Neural cell (in vitro differentiated cells): ENCODE data around the gene SMAD7. TPM values are rescaled to one million over a fixed set of nuclear protein-coding genes. Genes with fewer than 3 reads are reported as not detected.

Source experiments
- H2AFZ ChIP-seq: fragments of 200-600, 300-800 bp; sonication (generic), shearing (Covaris generic); 2 replicates; pipeline ENCODE4 v1.6.0; 2014; ENCODE audit warnings: low read depth, mild to moderate bottlenecking, antibody characterized with exemption, low read length, moderate library complexity
- H3F3A ChIP-seq: fragments of 200-600 bp; shearing (Covaris generic); 2 replicates; pipeline ENCODE4 v1.6.1; 2016; ENCODE audit warnings: mild to moderate bottlenecking, moderate library complexity, mixed read lengths, antibody characterized with exemption, low read length; ENCODE audit not compliant: insufficient read depth, poor library complexity, severe bottlenecking
- H3K27ac ChIP-seq: fragments of 200-600, 300-800 bp; sonication (generic), shearing (Covaris generic); 2 replicates; pipeline ENCODE4 v1.5.1; 2014; ENCODE audit warnings: mild to moderate bottlenecking, low read length, moderate library complexity
- H3K27me3 ChIP-seq: fragments of 300-800, 200-600 bp; sonication (generic), shearing (Covaris generic); 2 replicates; pipeline ENCODE4 v1.6.0; 2014; ENCODE audit warnings: mild to moderate bottlenecking, low read depth, low read length, moderate library complexity; ENCODE audit not compliant: insufficient read depth
- H3K36me3 ChIP-seq: fragments of 300-800, 200-600 bp; sonication (generic), shearing (Covaris generic); 2 replicates; pipeline ENCODE4 v1.5.1; 2014; ENCODE audit warnings: mild to moderate bottlenecking, antibody characterized with exemption, low read length, moderate library complexity; ENCODE audit not compliant: insufficient read depth
- H3K4me2 ChIP-seq: fragments of 300-800, 200-600 bp; sonication (generic), shearing (Covaris generic); 2 replicates; pipeline ENCODE4 v1.6.0; 2014; ENCODE audit warnings: mild to moderate bottlenecking, low read length
- H3K4me3 ChIP-seq: fragments of 300-800, 200-600 bp; sonication (generic), shearing (Covaris generic); 2 replicates; pipeline ENCODE4 v1.5.1; 2014; ENCODE audit warnings: mild to moderate bottlenecking, low read length, moderate library complexity
- H3K79me2 ChIP-seq: fragments of 200-600 bp; shearing (Covaris generic); replicated peaks from 2 replicates; pipeline ENCODE4 v1.6.0; 2014; ENCODE audit warnings: mild to moderate bottlenecking, low read length, moderate library complexity; ENCODE audit not compliant: insufficient read depth
- H3K9ac ChIP-seq: fragments of 300-800, 200-600 bp; sonication (generic), shearing (Covaris generic); 2 replicates; pipeline ENCODE4 v1.6.1; 2016; ENCODE audit warnings: mild to moderate bottlenecking, low read length, mixed read lengths
- H3K9me2 ChIP-seq: fragments of 200-600 bp; shearing (Covaris generic); 2 replicates; pipeline ENCODE4 v1.6.1; 2016; ENCODE audit warnings: mild to moderate bottlenecking, low read length, mixed read lengths; ENCODE audit not compliant: insufficient read depth
- H3K9me3 ChIP-seq: fragments of 200-600, 300-800 bp; sonication (generic), shearing (Covaris generic); 2 replicates; pipeline ENCODE4 v1.6.1; 2016; ENCODE audit warnings: mild to moderate bottlenecking, mixed run types, low read length, moderate library complexity, mixed read lengths
- H4K20me1 ChIP-seq: fragments of 200-600 bp; shearing (Covaris generic); 2 replicates; pipeline ENCODE4 v1.6.1; 2016; ENCODE audit warnings: mild to moderate bottlenecking, mixed run types; ENCODE audit not compliant: insufficient read depth
- EP300 ChIP-seq: fragments of 450-650 bp; conservative IDR thresholded peaks from 2 replicates; pipeline ENCODE4 v1.6.1; 2014; ENCODE audit warnings: antibody characterized with exemption, mild to moderate bottlenecking, moderate library complexity; ENCODE audit not compliant: poor library complexity, severe bottlenecking
- EZH2 ChIP-seq: fragments of 200-600, 300-800 bp; shearing (Covaris generic), sonication (generic); IDR thresholded peaks from 2 replicates; pipeline ENCODE4 v1.6.1; 2014; ENCODE audit warnings: antibody characterized with exemption, low read length, borderline replicate concordance, mild to moderate bottlenecking; ENCODE audit not compliant: insufficient read depth, poor library complexity, severe bottlenecking
- MXI1 ChIP-seq: fragments of 450-650 bp; conservative IDR thresholded peaks from 2 replicates; pipeline ENCODE4 v1.6.1; 2014; ENCODE audit warnings: antibody characterized with exemption, mild to moderate bottlenecking; ENCODE audit not compliant: poor library complexity, severe bottlenecking
- POLR2AphosphoS5 ChIP-seq: IDR thresholded peaks from 2 replicates; pipeline ENCODE4 v1.6.1; 2012
- RAD21 ChIP-seq: fragments of 450-650 bp; conservative IDR thresholded peaks from 2 replicates; pipeline ENCODE4 v1.6.1; 2014; ENCODE audit warnings: antibody characterized with exemption, mild to moderate bottlenecking, moderate library complexity
- REST ChIP-seq: IDR thresholded peaks from 2 replicates; pipeline ENCODE4 v1.6.1; 2012; ENCODE audit warnings: borderline replicate concordance
- SMC3 ChIP-seq: fragments of 450-650 bp; conservative IDR thresholded peaks from 2 replicates; pipeline ENCODE4 v1.6.1; 2014; ENCODE audit warnings: antibody characterized with exemption, mild to moderate bottlenecking, moderate library complexity; ENCODE audit not compliant: poor library complexity
- TAF1 ChIP-seq: IDR thresholded peaks from 2 replicates; pipeline ENCODE4 v1.6.1; 2012; ENCODE audit warnings: low read depth
- polyA plus RNA-seq: library from polyadenylated mRNA; depleted of rRNA; stranded (reverse); fragments of >200 nt; gene quantifications from 2 replicates; pipeline ENCODE4 v1.2.3, GENCODE V29; 2014
- TF ChIP-seq, protein P1 (sequence below): fragments of 450-650 bp; IDR thresholded peaks from 2 replicates; pipeline ENCODE4 v1.5.1; 2014; ENCODE audit warnings: antibody characterized with exemption, mild to moderate bottlenecking, moderate library complexity; ENCODE audit not compliant: poor library complexity, severe bottlenecking

The SMAD7 gene
- polyA plus RNA-seq, 1 donor from 2014 or later: 3.8 TPM

GRCh38 chr18:48987821-48988220 is 37.1 kb upstream of the SMAD7 start:
- no peak overlapping the region for H3K9ac ChIP-seq
- no peaks in the 10 kb centered on the region for H4K20me1 ChIP-seq
- H3K27ac ChIP-seq: no peak overlapping the region
- no peaks in the 10 kb centered on the region for H3K27me3 ChIP-seq
- H3K9me2 ChIP-seq: no peaks in the 10 kb centered on the region
- no peak overlapping the region for H3K4me2 ChIP-seq
- TF ChIP-seq SMC3: no peak
- no peak for TF ChIP-seq MXI1
- TF ChIP-seq, protein P1, sequence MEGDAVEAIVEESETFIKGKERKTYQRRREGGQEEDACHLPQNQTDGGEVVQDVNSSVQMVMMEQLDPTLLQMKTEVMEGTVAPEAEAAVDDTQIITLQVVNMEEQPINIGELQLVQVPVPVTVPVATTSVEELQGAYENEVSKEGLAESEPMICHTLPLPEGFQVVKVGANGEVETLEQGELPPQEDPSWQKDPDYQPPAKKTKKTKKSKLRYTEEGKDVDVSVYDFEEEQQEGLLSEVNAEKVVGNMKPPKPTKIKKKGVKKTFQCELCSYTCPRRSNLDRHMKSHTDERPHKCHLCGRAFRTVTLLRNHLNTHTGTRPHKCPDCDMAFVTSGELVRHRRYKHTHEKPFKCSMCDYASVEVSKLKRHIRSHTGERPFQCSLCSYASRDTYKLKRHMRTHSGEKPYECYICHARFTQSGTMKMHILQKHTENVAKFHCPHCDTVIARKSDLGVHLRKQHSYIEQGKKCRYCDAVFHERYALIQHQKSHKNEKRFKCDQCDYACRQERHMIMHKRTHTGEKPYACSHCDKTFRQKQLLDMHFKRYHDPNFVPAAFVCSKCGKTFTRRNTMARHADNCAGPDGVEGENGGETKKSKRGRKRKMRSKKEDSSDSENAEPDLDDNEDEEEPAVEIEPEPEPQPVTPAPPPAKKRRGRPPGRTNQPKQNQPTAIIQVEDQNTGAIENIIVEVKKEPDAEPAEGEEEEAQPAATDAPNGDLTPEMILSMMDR: no peak
- TF ChIP-seq RAD21: no peak
- no peak for TF ChIP-seq EP300
- TF ChIP-seq EZH2: no peak
- TF ChIP-seq TAF1: no peak
- TF ChIP-seq POLR2AphosphoS5: no peak
- no peak for TF ChIP-seq REST
- H2AFZ ChIP-seq: no peak overlapping the region
- H3K36me3 ChIP-seq: no peaks in the 10 kb centered on the region
- H3K79me2 ChIP-seq: no peaks in the 10 kb centered on the region
- no peaks in the 10 kb centered on the region for H3K9me3 ChIP-seq
- no peaks in the 10 kb centered on the region for H3F3A ChIP-seq
- no peak overlapping the region for H3K4me3 ChIP-seq

DNA sequence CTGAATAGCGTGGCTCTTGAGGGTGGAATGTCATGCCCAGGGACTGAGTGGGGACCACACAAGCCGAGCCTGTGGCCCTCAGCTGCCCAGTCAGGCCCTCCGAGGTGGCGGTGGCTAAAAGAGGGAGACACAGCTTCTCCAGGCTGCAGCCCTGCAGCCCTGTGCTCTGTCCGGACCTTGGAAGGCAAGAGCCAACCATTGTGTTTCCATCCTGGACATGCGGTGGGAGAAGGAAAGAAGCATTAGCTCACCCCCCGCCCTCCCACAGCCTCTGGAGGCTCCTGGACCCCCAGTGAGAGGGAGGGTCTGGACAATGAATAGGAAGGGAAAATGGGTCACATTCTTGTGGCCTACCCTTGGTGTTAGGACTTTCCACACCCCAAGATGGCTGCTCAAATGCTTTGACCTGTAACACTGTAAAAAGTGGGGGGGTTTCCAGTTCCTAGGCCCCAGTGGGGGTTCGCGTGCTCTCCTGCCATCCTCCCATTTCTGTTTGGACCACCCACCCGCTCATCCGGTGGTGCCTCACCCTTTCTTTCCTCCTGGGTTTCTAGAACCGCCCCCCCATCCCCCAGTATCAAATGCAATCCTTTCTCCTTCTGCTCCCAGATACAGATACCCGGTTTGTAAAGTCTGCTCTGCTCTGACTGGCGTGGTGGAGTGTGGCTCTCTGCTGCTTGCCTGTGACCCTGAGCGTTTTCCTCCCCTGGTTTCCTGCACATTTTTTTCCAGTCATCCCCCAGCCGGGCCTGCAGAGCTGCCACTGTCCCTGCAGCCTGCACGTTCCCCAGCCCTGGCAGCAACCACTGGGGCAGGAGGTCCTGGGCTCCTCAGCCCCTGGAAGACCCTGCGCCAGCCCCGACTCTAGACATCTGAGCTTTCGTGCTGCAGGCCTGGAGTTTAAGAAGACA is 36.3 kb upstream of the SMAD7 start:
- H3K4me2 ChIP-seq: no peak overlapping the region
- H3K79me2 ChIP-seq: no peaks in the 10 kb centered on the region
- no peak overlapping the region for H2AFZ ChIP-seq
- TF ChIP-seq SMC3: no peak
- TF ChIP-seq EZH2: no peak
- TF ChIP-seq REST: no peak
- TF ChIP-seq RAD21: no peak
- TF ChIP-seq EP300: no peak
- TF ChIP-seq MXI1: no peak
- no peak overlapping the region for H3K9ac ChIP-seq
- no peaks in the 10 kb centered on the region for H3K36me3 ChIP-seq
- no peak overlapping the region for H3K27ac ChIP-seq
- H3K9me2 ChIP-seq: no peaks in the 10 kb centered on the region
- H3F3A ChIP-seq: no peaks in the 10 kb centered on the region
- no peaks in the 10 kb centered on the region for H4K20me1 ChIP-seq
- H3K27me3 ChIP-seq: no peaks in the 10 kb centered on the region
- no peak overlapping the region for H3K4me3 ChIP-seq
- H3K9me3 ChIP-seq: no peaks in the 10 kb centered on the region
